HEK293 (cell line): ENCODE results near the gene AMZ1.

Experiments used
- CTCF ChIA-PET: fragments of 350-600 bp; formaldehyde crosslinking; extraction: SDS; loops from one replicate; lab custom pipeline; 2021; ENCODE audit warnings: antibody characterized with exemption; lab: Yijun Ruan, JAX
- POLR2A ChIA-PET: fragments of 300-600 bp; formaldehyde crosslinking; extraction: SDS; loops from one replicate; lab custom pipeline; 2020; ENCODE audit warnings: antibody characterized with exemption, inconsistent platforms; lab: Yijun Ruan, JAX
- H3K27ac ChIP-seq: fragments of 200-500 bp; sonication (Bioruptor generic); 2 replicates; pipeline ENCODE4 v1.5.1; 2014; ENCODE audit warnings: low read depth, low read length, control low read depth, inconsistent platforms; ENCODE audit errors: extremely low read depth
- H3K36me3 ChIP-seq, 2 experiments: fragments of 200-500 bp in 1 of 2; sonication (Bioruptor generic) in 1 of 2; 1 replicate in 1 of 2; 2 replicates in 1 of 2; pipeline ENCODE4 v1.5.1; 2014 to 2017; ENCODE audit warnings: inconsistent platforms in 2 of 2, low read length in 2 of 2; ENCODE audit not compliant: control insufficient read depth in 2 of 2, insufficient read depth in 1 of 2
- H3K4me1 ChIP-seq: fragments of 200-500 bp; sonication (Bioruptor generic); 2 replicates; pipeline ENCODE4 v1.5.1; 2014; ENCODE audit warnings: mild to moderate bottlenecking, low read length, inconsistent platforms; ENCODE audit not compliant: control insufficient read depth, insufficient read depth
- H3K4me3 ChIP-seq: 2 replicates; pipeline ENCODE4 v1.5.1; 2011; ENCODE audit warnings: low read depth, mild to moderate bottlenecking, control low read depth, low read length, moderate library complexity
- H3K9me3 ChIP-seq: fragments of 200-500 bp; sonication (Bioruptor generic); 2 replicates; pipeline ENCODE4 v1.5.1; 2014; ENCODE audit warnings: low read depth, low read length, inconsistent platforms; ENCODE audit not compliant: control insufficient read depth, insufficient read depth
- KLF7 ChIP-seq: fragments of 450-650 bp; formaldehyde crosslinking; IDR thresholded peaks from 2 replicates; pipeline ENCODE4 v1.5.1; 2016; ENCODE audit warnings: missing biosample characterization, missing genetic modification characterization, borderline replicate concordance
- KLF8 ChIP-seq: fragments of 450-650 bp; formaldehyde crosslinking; IDR thresholded peaks from 2 replicates; pipeline ENCODE4 v1.5.1; 2016; ENCODE audit warnings: missing biosample characterization, missing genetic modification characterization
- MZF1 ChIP-seq: fragments of 450-650 bp; formaldehyde crosslinking; IDR thresholded peaks from 2 replicates; pipeline ENCODE4 v1.5.1; 2017; ENCODE audit warnings: missing biosample characterization, missing genetic modification characterization, borderline replicate concordance
- OVOL3 ChIP-seq: fragments of 450-650 bp; formaldehyde crosslinking; IDR thresholded peaks from 2 replicates; pipeline ENCODE4 v1.5.1; 2016; ENCODE audit warnings: missing biosample characterization, missing genetic modification characterization
- SETDB1 ChIP-seq: IDR thresholded peaks from one replicate; pipeline ENCODE4 v1.6.1; 2017; ENCODE audit warnings: mild to moderate bottlenecking, low read length, moderate library complexity, mixed read lengths; ENCODE audit not compliant: insufficient read length
- TRIM28 ChIP-seq: IDR thresholded peaks from 2 replicates; pipeline ENCODE4 v1.6.1; 2011; ENCODE audit warnings: low read length, control low read depth, borderline replicate concordance
- ZBTB17 ChIP-seq: fragments of 450-650 bp; formaldehyde crosslinking; IDR thresholded peaks from 2 replicates; pipeline ENCODE4 v1.5.1; 2016; ENCODE audit warnings: missing biosample characterization, missing genetic modification characterization
- ZBTB48 ChIP-seq: fragments of 450-650 bp; formaldehyde crosslinking; IDR thresholded peaks from 2 replicates; pipeline ENCODE4 v1.5.1; 2016; ENCODE audit warnings: missing biosample characterization, missing genetic modification characterization
- ZBTB8A ChIP-seq: fragments of 450-650 bp; formaldehyde crosslinking; IDR thresholded peaks from 2 replicates; pipeline ENCODE4 v1.5.1; 2016; ENCODE audit warnings: missing biosample characterization, missing genetic modification characterization
- ZIC2 ChIP-seq: fragments of 450-650 bp; formaldehyde crosslinking; IDR thresholded peaks from 2 replicates; pipeline ENCODE4 v1.5.1; 2016; ENCODE audit warnings: missing biosample characterization, missing genetic modification characterization
- ZNF133 ChIP-seq: fragments of 450-650 bp; formaldehyde crosslinking; IDR thresholded peaks from 2 replicates; pipeline ENCODE4 v1.5.1; 2016; ENCODE audit warnings: missing biosample characterization, missing genetic modification characterization
- ZNF184 ChIP-seq: fragments of 450-650 bp; IDR thresholded peaks from 2 replicates; pipeline ENCODE4 v1.5.1; 2018; ENCODE audit warnings: missing biosample characterization, mild to moderate bottlenecking, missing genetic modification characterization
- ZNF221 ChIP-seq: fragments of 450-650 bp; formaldehyde crosslinking; IDR thresholded peaks from 2 replicates; pipeline ENCODE4 v1.5.1; 2017; ENCODE audit warnings: missing biosample characterization, missing genetic modification characterization, borderline replicate concordance
- ZNF223 ChIP-seq: fragments of 450-650 bp; formaldehyde crosslinking; IDR thresholded peaks from 2 replicates; pipeline ENCODE4 v1.5.1; 2016; ENCODE audit warnings: missing biosample characterization, missing genetic modification characterization
- ZNF366 ChIP-seq: fragments of 450-650 bp; formaldehyde crosslinking; conservative IDR thresholded peaks from 2 replicates; pipeline ENCODE4 v1.5.1; 2016; ENCODE audit warnings: missing biosample characterization, missing genetic modification characterization
- ZNF37A ChIP-seq: fragments of 450-650 bp; IDR thresholded peaks from 2 replicates; pipeline ENCODE4 v1.5.1; 2018; ENCODE audit warnings: missing biosample characterization, missing genetic modification characterization
- ZNF48 ChIP-seq: fragments of 450-650 bp; formaldehyde crosslinking; IDR thresholded peaks from 2 replicates; pipeline ENCODE4 v1.5.1; 2016; ENCODE audit warnings: missing biosample characterization, missing genetic modification characterization
- ZNF521 ChIP-seq: fragments of 450-650 bp; formaldehyde crosslinking; IDR thresholded peaks from 2 replicates; pipeline ENCODE4 v1.5.1; 2017; ENCODE audit warnings: missing biosample characterization, mild to moderate bottlenecking, missing genetic modification characterization
- ZNF585B ChIP-seq: fragments of 450-650 bp; formaldehyde crosslinking; IDR thresholded peaks from 2 replicates; pipeline ENCODE4 v1.5.1; 2016; ENCODE audit warnings: missing biosample characterization, missing genetic modification characterization
- ZNF626 ChIP-seq: fragments of 450-650 bp; sonication (Bioruptor Pico); formaldehyde crosslinking; IDR thresholded peaks from 2 replicates; pipeline ENCODE4 v1.5.1; 2018; ENCODE audit warnings: missing biosample characterization, missing genetic modification characterization, inconsistent platforms
- ZNF768 ChIP-seq: fragments of 450-650 bp; formaldehyde crosslinking; IDR thresholded peaks from 2 replicates; pipeline ENCODE4 v1.5.1; 2018; ENCODE audit warnings: missing biosample characterization, mild to moderate bottlenecking, missing genetic modification characterization
- ZNF830 ChIP-seq: fragments of 450-650 bp; IDR thresholded peaks from 2 replicates; pipeline ENCODE4 v1.5.0; 2018; ENCODE audit warnings: missing biosample characterization, missing genetic modification characterization, low read depth, mild to moderate bottlenecking, moderate library complexity
- TF ChIP-seq, protein P1 (sequence below): fragments of 450-650 bp; formaldehyde crosslinking; IDR thresholded peaks from 2 replicates; pipeline ENCODE4 v1.5.1; 2016; ENCODE audit warnings: missing biosample characterization, missing genetic modification characterization
- TF ChIP-seq, protein P2 (sequence below): fragments of 450-650 bp; formaldehyde crosslinking; IDR thresholded peaks from 2 replicates; pipeline ENCODE4; 2016; ENCODE audit warnings: missing biosample characterization, missing genetic modification characterization
- TF ChIP-seq, protein P3 (sequence below): fragments of 450-650 bp; formaldehyde crosslinking; IDR thresholded peaks from 2 replicates; pipeline ENCODE4 v1.5.1; 2017; ENCODE audit warnings: missing biosample characterization, missing genetic modification characterization
- TF ChIP-seq, protein P4 (sequence below): fragments of 450-650 bp; formaldehyde crosslinking; IDR thresholded peaks from 2 replicates; pipeline ENCODE4 v1.5.1; 2016; ENCODE audit warnings: missing biosample characterization, missing genetic modification characterization
- TF ChIP-seq, protein P5 (sequence below): fragments of 450-650 bp; formaldehyde crosslinking; IDR thresholded peaks from 2 replicates; pipeline ENCODE4 v1.5.1; 2016; ENCODE audit warnings: missing biosample characterization, missing genetic modification characterization
- TF ChIP-seq, protein P6 (sequence below): fragments of 450-650 bp; formaldehyde crosslinking; IDR thresholded peaks from 2 replicates; pipeline ENCODE4 v1.5.1; 2016; ENCODE audit warnings: missing biosample characterization, missing genetic modification characterization

The AMZ1 gene

DNA sequence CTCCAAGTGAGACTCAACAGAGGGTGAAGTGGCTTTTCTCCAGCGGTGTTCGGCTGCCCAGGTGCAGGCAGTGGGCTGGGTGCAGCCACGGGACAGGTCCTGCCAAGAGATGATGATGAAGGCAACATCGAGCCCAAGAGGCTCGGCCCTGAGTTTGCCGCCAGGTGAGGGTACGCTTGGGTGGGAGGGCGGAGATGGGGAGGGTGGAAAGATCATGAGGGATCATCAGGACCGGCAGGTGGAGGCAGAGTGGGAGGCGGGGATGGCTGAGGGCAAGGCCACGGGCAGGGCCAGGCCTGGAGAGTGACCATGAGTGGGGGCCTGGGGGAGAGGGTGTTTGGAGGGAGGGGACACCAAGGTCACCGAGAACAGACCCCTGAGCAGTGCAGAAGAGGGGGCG, 17.8 kb upstream of the AMZ1 start (continued):
- TF ChIP-seq, protein P1, sequence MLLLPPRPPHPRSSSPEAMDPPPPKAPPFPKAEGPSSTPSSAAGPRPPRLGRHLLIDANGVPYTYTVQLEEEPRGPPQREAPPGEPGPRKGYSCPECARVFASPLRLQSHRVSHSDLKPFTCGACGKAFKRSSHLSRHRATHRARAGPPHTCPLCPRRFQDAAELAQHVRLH (tag by site-specific recombination) = no peak
- TF ChIP-seq ZNF585B = no peak
- no peak for TF ChIP-seq ZNF521 (tag by site-specific recombination)
- TF ChIP-seq ZNF48 (tag by site-specific recombination) = no peak
- TF ChIP-seq ZBTB8A = no peak
- no peak for TF ChIP-seq ZNF626

DNA sequence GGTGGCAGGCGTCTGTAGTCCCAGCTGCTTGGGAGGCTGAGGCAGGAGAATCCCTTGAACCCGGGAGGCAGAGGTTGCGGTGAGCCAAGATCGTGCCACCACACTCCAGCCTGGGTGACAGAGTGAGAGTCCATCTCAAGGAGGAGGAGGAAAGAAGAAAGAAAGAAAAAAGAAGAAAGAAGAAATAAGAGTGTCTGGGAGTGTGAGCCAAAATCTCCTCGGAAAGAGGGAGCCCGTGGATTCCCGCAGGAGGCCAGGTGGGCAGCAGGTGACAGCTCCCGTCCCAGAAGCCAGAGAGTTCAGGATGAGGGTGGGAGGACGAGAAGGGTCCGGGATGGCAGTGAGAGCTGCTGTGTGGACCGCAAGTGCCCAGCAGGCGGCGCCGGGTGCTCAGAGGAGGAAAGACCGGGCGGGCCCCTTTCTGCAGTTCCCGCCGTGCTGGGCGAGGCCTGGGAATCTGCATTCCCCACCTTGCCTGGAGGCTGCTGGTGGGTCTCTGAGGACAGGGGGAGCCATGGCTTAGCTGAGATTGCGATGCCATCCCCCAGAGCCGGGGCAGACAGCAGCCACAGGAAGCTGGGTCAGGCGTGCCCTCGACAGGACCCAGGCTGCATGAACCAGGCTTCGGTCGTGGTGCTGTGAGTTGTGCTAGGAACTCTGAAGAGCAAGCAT, 17.1 kb upstream of the AMZ1 start:
- H3K4me3 ChIP-seq = no peak overlapping the region
- H3K27ac ChIP-seq = no peak overlapping the region
- H3K36me3 ChIP-seq = no peaks in the 10 kb centered on the region
- CTCF ChIA-PET = interaction anchor here (0.6 to 3.4 kb wide), 24 partner anchors 10 to 743 kb away, joined by 3 to 39 read pairs (median 3); no protein-coding TSS in a partner anchor
- no peaks in the 10 kb centered on the region for H3K9me3 ChIP-seq
- POLR2A ChIA-PET = no interaction called here
- no peaks in the 10 kb centered on the region for H3K4me1 ChIP-seq
- no peak for TF ChIP-seq ZBTB17 (tag by site-specific recombination)
- no peak for TF ChIP-seq ZIC2
- TF ChIP-seq ZNF184 (tag by site-specific recombination) = no peak
- TF ChIP-seq, protein P2, sequence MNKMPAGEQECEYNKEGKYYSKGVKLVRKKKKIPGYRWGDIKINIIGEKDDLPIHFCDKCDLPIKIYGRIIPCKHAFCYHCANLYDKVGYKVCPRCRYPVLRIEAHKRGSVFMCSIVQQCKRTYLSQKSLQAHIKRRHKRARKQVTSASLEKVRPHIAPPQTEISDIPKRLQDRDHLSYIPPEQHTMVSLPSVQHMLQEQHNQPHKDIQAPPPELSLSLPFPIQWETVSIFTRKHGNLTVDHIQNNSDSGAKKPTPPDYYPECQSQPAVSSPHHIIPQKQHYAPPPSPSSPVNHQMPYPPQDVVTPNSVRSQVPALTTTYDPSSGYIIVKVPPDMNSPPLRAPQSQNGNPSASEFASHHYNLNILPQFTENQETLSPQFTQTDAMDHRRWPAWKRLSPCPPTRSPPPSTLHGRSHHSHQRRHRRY = no peak
- TF ChIP-seq ZNF223 (tag by site-specific recombination) = no peak
- TF ChIP-seq, protein P3, sequence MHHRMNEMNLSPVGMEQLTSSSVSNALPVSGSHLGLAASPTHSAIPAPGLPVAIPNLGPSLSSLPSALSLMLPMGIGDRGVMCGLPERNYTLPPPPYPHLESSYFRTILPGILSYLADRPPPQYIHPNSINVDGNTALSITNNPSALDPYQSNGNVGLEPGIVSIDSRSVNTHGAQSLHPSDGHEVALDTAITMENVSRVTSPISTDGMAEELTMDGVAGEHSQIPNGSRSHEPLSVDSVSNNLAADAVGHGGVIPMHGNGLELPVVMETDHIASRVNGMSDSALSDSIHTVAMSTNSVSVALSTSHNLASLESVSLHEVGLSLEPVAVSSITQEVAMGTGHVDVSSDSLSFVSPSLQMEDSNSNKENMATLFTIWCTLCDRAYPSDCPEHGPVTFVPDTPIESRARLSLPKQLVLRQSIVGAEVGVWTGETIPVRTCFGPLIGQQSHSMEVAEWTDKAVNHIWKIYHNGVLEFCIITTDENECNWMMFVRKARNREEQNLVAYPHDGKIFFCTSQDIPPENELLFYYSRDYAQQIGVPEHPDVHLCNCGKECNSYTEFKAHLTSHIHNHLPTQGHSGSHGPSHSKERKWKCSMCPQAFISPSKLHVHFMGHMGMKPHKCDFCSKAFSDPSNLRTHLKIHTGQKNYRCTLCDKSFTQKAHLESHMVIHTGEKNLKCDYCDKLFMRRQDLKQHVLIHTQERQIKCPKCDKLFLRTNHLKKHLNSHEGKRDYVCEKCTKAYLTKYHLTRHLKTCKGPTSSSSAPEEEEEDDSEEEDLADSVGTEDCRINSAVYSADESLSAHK (tag by site-specific recombination) = no peak
- no peak for TF ChIP-seq OVOL3 (tag by site-specific recombination)
- TF ChIP-seq, protein P4, sequence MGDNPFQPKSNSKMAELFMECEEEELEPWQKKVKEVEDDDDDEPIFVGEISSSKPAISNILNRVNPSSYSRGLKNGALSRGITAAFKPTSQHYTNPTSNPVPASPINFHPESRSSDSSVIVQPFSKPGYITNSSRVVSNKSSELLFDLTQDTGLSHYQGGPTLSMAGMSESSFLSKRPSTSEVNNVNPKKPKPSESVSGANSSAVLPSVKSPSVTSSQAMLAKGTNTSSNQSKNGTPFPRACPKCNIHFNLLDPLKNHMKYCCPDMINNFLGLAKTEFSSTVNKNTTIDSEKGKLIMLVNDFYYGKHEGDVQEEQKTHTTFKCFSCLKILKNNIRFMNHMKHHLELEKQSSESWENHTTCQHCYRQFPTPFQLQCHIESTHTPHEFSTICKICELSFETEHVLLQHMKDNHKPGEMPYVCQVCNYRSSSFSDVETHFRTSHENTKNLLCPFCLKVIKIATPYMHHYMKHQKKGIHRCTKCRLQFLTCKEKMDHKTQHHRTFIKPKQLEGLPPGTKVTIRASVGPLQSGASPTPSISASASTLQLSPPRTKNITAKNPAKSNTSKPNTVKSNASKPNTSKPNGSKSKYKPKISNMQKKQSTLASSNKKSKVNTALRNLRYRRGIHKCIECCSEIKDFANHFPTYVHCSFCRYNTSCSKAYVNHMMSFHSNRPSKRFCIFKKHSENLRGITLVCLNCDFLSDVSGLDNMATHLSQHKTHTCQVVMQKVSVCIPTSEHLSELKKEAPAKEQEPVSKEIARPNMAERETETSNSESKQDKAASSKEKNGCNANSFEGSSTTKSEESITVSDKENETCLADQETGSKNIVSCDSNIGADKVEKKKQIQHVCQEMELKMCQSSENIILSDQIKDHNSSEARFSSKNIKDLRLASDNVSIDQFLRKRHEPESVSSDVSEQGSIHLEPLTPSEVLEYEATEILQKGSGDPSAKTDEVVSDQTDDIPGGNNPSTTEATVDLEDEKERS = no peak
- peak; percentile 47; the same call in 1 of the 2 replicates for TF ChIP-seq KLF8 (tag by site-specific recombination)
- TF ChIP-seq ZNF366 = peak; percentile 57
- no peak for TF ChIP-seq ZNF37A (tag by site-specific recombination)
- TF ChIP-seq ZNF830 = no peak
- TF ChIP-seq MZF1 (tag by site-specific recombination) = no peak
- TF ChIP-seq KLF7 = no peak
- no peak for TF ChIP-seq ZBTB48 (tag by site-specific recombination)
- TF ChIP-seq, protein P5, sequence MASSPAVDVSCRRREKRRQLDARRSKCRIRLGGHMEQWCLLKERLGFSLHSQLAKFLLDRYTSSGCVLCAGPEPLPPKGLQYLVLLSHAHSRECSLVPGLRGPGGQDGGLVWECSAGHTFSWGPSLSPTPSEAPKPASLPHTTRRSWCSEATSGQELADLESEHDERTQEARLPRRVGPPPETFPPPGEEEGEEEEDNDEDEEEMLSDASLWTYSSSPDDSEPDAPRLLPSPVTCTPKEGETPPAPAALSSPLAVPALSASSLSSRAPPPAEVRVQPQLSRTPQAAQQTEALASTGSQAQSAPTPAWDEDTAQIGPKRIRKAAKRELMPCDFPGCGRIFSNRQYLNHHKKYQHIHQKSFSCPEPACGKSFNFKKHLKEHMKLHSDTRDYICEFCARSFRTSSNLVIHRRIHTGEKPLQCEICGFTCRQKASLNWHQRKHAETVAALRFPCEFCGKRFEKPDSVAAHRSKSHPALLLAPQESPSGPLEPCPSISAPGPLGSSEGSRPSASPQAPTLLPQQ = no peak
- no peak for TF ChIP-seq ZNF768
- TF ChIP-seq ZNF133 (tag by site-specific recombination) = no peak
- TF ChIP-seq, protein P6, sequence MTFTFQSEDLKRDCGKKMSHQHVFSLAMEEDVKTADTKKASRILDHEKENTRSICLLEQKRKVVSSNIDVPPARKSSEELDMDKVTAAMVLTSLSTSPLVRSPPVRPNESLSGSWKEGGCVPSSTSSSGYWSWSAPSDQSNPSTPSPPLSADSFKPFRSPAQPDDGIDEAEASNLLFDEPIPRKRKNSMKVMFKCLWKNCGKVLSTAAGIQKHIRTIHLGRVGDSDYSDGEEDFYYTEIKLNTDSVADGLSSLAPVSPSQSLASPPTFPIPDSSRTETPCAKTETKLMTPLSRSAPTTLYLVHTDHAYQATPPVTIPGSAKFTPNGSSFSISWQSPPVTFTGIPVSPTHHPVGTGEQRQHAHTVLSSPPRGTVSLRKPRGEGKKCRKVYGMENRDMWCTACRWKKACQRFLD (tag by site-specific recombination) = no peak
- no peak for TF ChIP-seq ZNF221 (tag by site-specific recombination)
- TF ChIP-seq SETDB1 = no peak
- peak; percentile 69; the same call in 1 of the 2 replicates for TF ChIP-seq TRIM28
